GM21367 (cell line): ENCODE measurements around the gene KIFC3.
"Not testable (repeated sequence)": the region's sequence is repeated elsewhere in the genome, so short reads cannot be mapped to it uniquely, and the experiment has no call there.

Experiments used
- ATAC-seq: cut with Tn5 transposase; IDR thresholded peaks from one replicate; pipeline ENCODE4 v1.9.1; 2021; ENCODE audit not compliant: unreplicated experiment

KIFC3 gene

GRCh38 chr16:57726433-57726947 lies 75.8 kb downstream of the KIFC3 start:
- no peak for ATAC-seq

GRCh38 chr16:57725976-57726375 lies 76.3 kb downstream of the KIFC3 start:
- no peak for ATAC-seq

- no peak for ATAC-seq
Measured at GRCh38 chr16:57725554-57725953, 76.7 kb downstream of the KIFC3 start.

- no peak for ATAC-seq
Measured at GRCh38 chr16:57725151-57725550, 77.1 kb downstream of the KIFC3 start.

- ATAC-seq: no peak
Measured at GRCh38 chr16:57724531-57724930, 77.8 kb downstream of the KIFC3 start.

GRCh38 chr16:57723170-57723569 lies 79.1 kb downstream of the KIFC3 start:
- no peak for ATAC-seq

- no peak for ATAC-seq
Measured at GRCh38 chr16:57722651-57723050, 79.6 kb downstream of the KIFC3 start.

- ATAC-seq: no peak
Measured at GRCh38 chr16:57722210-57722499, 80.1 kb downstream of the KIFC3 start.

GRCh38 chr16:57721356-57722209 lies 80.7 kb downstream of the KIFC3 start:
- no peak for ATAC-seq

- ATAC-seq: no peak
Measured at GRCh38 chr16:57720142-57720575, 82.1 kb downstream of the KIFC3 start.

GRCh38 chr16:57714047-57714446 lies 88.2 kb downstream of the KIFC3 start:
- no peak for ATAC-seq

- no peak for ATAC-seq
Measured at GRCh38 chr16:57713596-57713995, 88.7 kb downstream of the KIFC3 start.

- not testable (repeated sequence) for ATAC-seq
Measured at GRCh38 chr16:57712569-57712968, 89.7 kb downstream of the KIFC3 start.

- no peak for ATAC-seq
Measured at GRCh38 chr16:57711993-57712392, 90.3 kb downstream of the KIFC3 start.

- no peak for ATAC-seq
Measured at GRCh38 chr16:57711346-57711745, 90.9 kb downstream of the KIFC3 start.

- ATAC-seq: no peak
Measured at GRCh38 chr16:57709663-57710062, 92.6 kb downstream of the KIFC3 start.
